H9 (cell line): ENCODE data around the gene BZW1. TPM values are rescaled to one million over a fixed set of nuclear protein-coding genes. Genes with fewer than 3 reads are reported as not detected.

Experiments used
- DNase-seq: peaks from one replicate; pipeline ENCODE4 v3.0.0-alpha.2; 2017
- H2AFZ ChIP-seq: one replicate; pipeline ENCODE4 v1.6.1; 2013; ENCODE audit warnings: mild to moderate bottlenecking, low read length, control low read depth, moderate library complexity
- H2AK5ac ChIP-seq: 2 replicates; pipeline ENCODE4 v1.6.1; 2013; ENCODE audit warnings: low read length, control low read depth, mixed read lengths; ENCODE audit not compliant: insufficient read length
- H2BK120ac ChIP-seq: one replicate; pipeline ENCODE4 v1.6.1; 2013; ENCODE audit warnings: low read depth, mild to moderate bottlenecking, low read length, control low read depth, inconsistent platforms; ENCODE audit not compliant: poor library complexity, severe bottlenecking
- H2BK12ac ChIP-seq: 2 replicates; pipeline ENCODE4 v1.6.1; 2013; ENCODE audit warnings: low read length, control low read depth, mixed read lengths, low read depth; ENCODE audit not compliant: insufficient read length
- H2BK15ac ChIP-seq: 2 replicates; pipeline ENCODE4 v1.6.1; 2013; ENCODE audit warnings: low read depth, low read length, control low read depth
- H2BK20ac ChIP-seq: one replicate; pipeline ENCODE4 v1.6.1; 2013; ENCODE audit warnings: low read depth, mild to moderate bottlenecking, low read length, control low read depth, inconsistent platforms; ENCODE audit not compliant: poor library complexity, severe bottlenecking
- H2BK5ac ChIP-seq: 2 replicates; pipeline ENCODE4 v1.6.1; 2013; ENCODE audit warnings: low read length, control low read depth, mixed read lengths; ENCODE audit not compliant: insufficient read length
- H3K14ac ChIP-seq: 2 replicates; pipeline ENCODE4 v1.6.1; 2013; ENCODE audit warnings: low read length, control low read depth; ENCODE audit not compliant: insufficient read depth
- H3K18ac ChIP-seq: 2 replicates; pipeline ENCODE4 v1.6.1; 2013; ENCODE audit warnings: low read depth, mild to moderate bottlenecking, mixed read lengths, low read length, control low read depth; ENCODE audit not compliant: insufficient read length
- H3K23ac ChIP-seq: 2 replicates; pipeline ENCODE4 v1.6.1; 2013; ENCODE audit warnings: low read length, control low read depth, mixed read lengths, low read depth; ENCODE audit not compliant: insufficient read length
- H3K23me2 ChIP-seq: 2 replicates; pipeline ENCODE4 v1.6.1; 2013; ENCODE audit warnings: low read depth, mild to moderate bottlenecking, mixed read lengths, low read length, control low read depth; ENCODE audit not compliant: insufficient read length, poor library complexity, severe bottlenecking
- H3K27ac ChIP-seq: 2 replicates; pipeline ENCODE4 v1.5.1; 2013; ENCODE audit warnings: low read length, control low read depth, mixed read lengths, low read depth; ENCODE audit not compliant: insufficient read length
- H3K27me3 ChIP-seq: 2 replicates; pipeline ENCODE4 v1.6.1; 2013; ENCODE audit warnings: low read length, control low read depth, inconsistent platforms; ENCODE audit not compliant: insufficient read depth
- H3K4ac ChIP-seq: 2 replicates; pipeline ENCODE4 v1.6.1; 2013; ENCODE audit warnings: low read depth, mild to moderate bottlenecking, control low read depth, inconsistent platforms, low read length, moderate library complexity
- H3K4me1 ChIP-seq: 2 replicates; pipeline ENCODE4 v1.6.1; 2013; ENCODE audit warnings: low read length, control low read depth, inconsistent platforms; ENCODE audit not compliant: insufficient read depth
- H3K4me2 ChIP-seq: 2 replicates; pipeline ENCODE4 v1.6.1; 2013; ENCODE audit warnings: low read length, control low read depth, mixed read lengths; ENCODE audit not compliant: insufficient read length, insufficient read depth
- H3K56ac ChIP-seq: 2 replicates; pipeline ENCODE4 v1.6.1; 2013; ENCODE audit warnings: low read depth, mild to moderate bottlenecking, mixed read lengths, low read length, control low read depth; ENCODE audit not compliant: insufficient read length
- H3K79me1 ChIP-seq: 2 replicates; pipeline ENCODE4 v1.6.1; 2013; ENCODE audit warnings: low read depth, mild to moderate bottlenecking, moderate library complexity, low read length, control low read depth, inconsistent platforms; ENCODE audit not compliant: insufficient read depth, poor library complexity, severe bottlenecking
- H3K79me2 ChIP-seq: 2 replicates; pipeline ENCODE4 v1.6.1; 2013; ENCODE audit warnings: low read length, control low read depth, inconsistent platforms; ENCODE audit not compliant: insufficient read depth
- H3K9ac ChIP-seq: 2 replicates; pipeline ENCODE4 v1.6.1; 2013; ENCODE audit warnings: low read length, control low read depth, mixed read lengths; ENCODE audit not compliant: insufficient read length; ENCODE audit errors: extremely low read depth
- H3K9me3 ChIP-seq: one replicate; pipeline ENCODE4 v1.6.1; 2013; ENCODE audit warnings: low read depth, low read length, inconsistent platforms; ENCODE audit not compliant: control insufficient read depth
- H3T11ph ChIP-seq: one replicate; pipeline ENCODE4 v1.6.1; 2013; ENCODE audit warnings: mild to moderate bottlenecking, low read length, control low read depth, inconsistent platforms
- H4K20me1 ChIP-seq: one replicate; pipeline ENCODE4 v1.6.1; 2013; ENCODE audit not compliant: control insufficient read depth, insufficient read length, insufficient read depth
- H4K5ac ChIP-seq: 2 replicates; pipeline ENCODE4 v1.6.1; 2013; ENCODE audit warnings: low read depth, mild to moderate bottlenecking, mixed read lengths, low read length, control low read depth; ENCODE audit not compliant: insufficient read length
- H4K8ac ChIP-seq: replicated peaks from 2 replicates; pipeline ENCODE4 v1.6.1; 2013; ENCODE audit warnings: low read length, control low read depth, mixed read lengths, low read depth; ENCODE audit not compliant: insufficient read length
- H4K91ac ChIP-seq: 2 replicates; pipeline ENCODE4 v1.6.1; 2013; ENCODE audit warnings: low read depth, mild to moderate bottlenecking, moderate library complexity, mixed read lengths, low read length, control low read depth; ENCODE audit not compliant: insufficient read length
- H3K27ac Mint-ChIP-seq, 3 experiments: 2 replicates in 2 of 3; 3 replicates in 1 of 3; pipeline ENCODE4 v1.8.0; 2020 to 2021; ENCODE audit warnings: mixed read lengths in 3 of 3, mild to moderate bottlenecking in 1 of 3, moderate library complexity in 1 of 3
- H3K27me3 Mint-ChIP-seq: 2 replicates; pipeline ENCODE4 v1.8.0; 2021; ENCODE audit warnings: low read depth, mild to moderate bottlenecking, moderate library complexity, mixed read lengths
- H3K36me3 Mint-ChIP-seq, 3 experiments: 2 replicates in 2 of 3; 3 replicates in 1 of 3; pipeline ENCODE4 v1.8.0; 2020 to 2021; ENCODE audit warnings: low read depth in 3 of 3, mixed read lengths in 3 of 3; ENCODE audit not compliant: insufficient read depth in 1 of 3
- H3K4me1 Mint-ChIP-seq, 2 experiments: 2 replicates each; pipeline ENCODE4 v1.8.0; 2020; ENCODE audit warnings: mixed read lengths in 2 of 2
- H3K4me3 Mint-ChIP-seq, 2 experiments: 2 replicates in 1 of 2; 3 replicates in 1 of 2; pipeline ENCODE4 v1.8.0; 2020 to 2021; ENCODE audit warnings: mild to moderate bottlenecking in 2 of 2, mixed read lengths in 2 of 2, moderate library complexity in 1 of 2
- H3K9me3 Mint-ChIP-seq, 2 experiments: 2 replicates in 1 of 2; 3 replicates in 1 of 2; pipeline ENCODE4 v1.8.0; 2020; ENCODE audit warnings: mild to moderate bottlenecking in 2 of 2, mixed read lengths in 2 of 2, moderate library complexity in 1 of 2
- WGBS: extraction: QIAGEN DNeasy Blood & Tissue Kit; methylation state at CpG from one replicate; pipeline ENCODE4 v1.1.7; 2013; ENCODE audit warnings: missing lambda C conversion rate, low lambda C conversion rate, mixed read lengths; ENCODE audit not compliant: insufficient read length; ENCODE audit errors: extremely low coverage; 5-methylcytosine and 5-hydroxymethylcytosine counted together
- total RNA-seq: library from RNA; stranded (reverse); gene quantifications from 2 replicates; pipeline ENCODE4 v1.2.1, GENCODE V29; 2021
- TF ChIP-seq, protein P1 (sequence below): fragments of 200-600 bp; sonication (generic); conservative IDR thresholded peaks from 3 replicates; pipeline ENCODE4 v1.8.0; 2021; ENCODE audit warnings: antibody characterized with exemption, mild to moderate bottlenecking

The BZW1 gene
- total RNA-seq, 1 experiment from 2014 or later: 370 TPM

DNA sequence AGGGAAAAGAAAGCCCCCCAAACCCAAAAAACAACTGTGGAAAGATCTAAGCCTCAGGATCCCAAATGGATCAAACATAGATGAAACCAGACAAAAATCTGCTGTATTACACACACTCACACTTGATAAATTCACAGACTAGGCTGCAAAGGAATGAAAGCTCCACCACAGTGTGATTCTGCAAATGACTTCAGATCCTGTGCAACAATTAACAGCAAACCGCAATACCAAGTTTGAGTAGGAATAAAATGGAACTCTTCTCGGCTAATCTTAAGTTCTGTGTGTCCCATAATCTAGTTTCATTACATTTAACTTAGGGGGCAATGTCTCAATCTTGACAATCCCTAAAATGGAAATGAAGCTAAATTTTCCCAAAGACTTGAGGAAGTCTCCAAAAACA, 40.9 kb downstream of the BZW1 start:
- no peak overlapping the region for H2BK20ac ChIP-seq
- H3K79me1 ChIP-seq: no peaks in the 10 kb centered on the region
- H3K27me3 ChIP-seq: no peaks in the 10 kb centered on the region
- no peak overlapping the region for H3K23ac ChIP-seq
- no peak overlapping the region for H2BK12ac ChIP-seq
- no peak overlapping the region for H2BK120ac ChIP-seq
- H3K23me2 ChIP-seq: no peaks in the 10 kb centered on the region
- H4K91ac ChIP-seq: no peak overlapping the region
- H3K9me3 ChIP-seq: no peaks in the 10 kb centered on the region
- no peak overlapping the region for H2AFZ ChIP-seq
- no peak overlapping the region for H3K9ac ChIP-seq
- no peaks in the 10 kb centered on the region for H3K4me1 ChIP-seq
- Mint-ChIP-seq H3K9me3 (no peaks in the 10 kb centered on the region), H3K27me3 (no peaks in the 10 kb centered on the region; the same call in 1 of the 2 replicates), H3K4me1 (no peaks in the 10 kb centered on the region), H3K4me3 (no peak overlapping the region), H3K27ac (peak overlapping the region in 2 of 3 experiments; percentile 3 to 65; a peak in 2 of 7 replicates), H3K36me3 (peaks cover 43 to 69% (median 58%) of the 10 kb centered on the region in 3 experiments; a peak in 6 of 7 replicates)
- no peak overlapping the region for H3K27ac ChIP-seq
- H3K79me2 ChIP-seq: no peaks in the 10 kb centered on the region
- no peak for DNase-seq
- no peak overlapping the region for H2BK15ac ChIP-seq
- no peak overlapping the region for H3K56ac ChIP-seq
- H4K8ac ChIP-seq: no peak overlapping the region
- H3K18ac ChIP-seq: no peak overlapping the region
- H2AK5ac ChIP-seq: no peak overlapping the region
- H3K14ac ChIP-seq: no peak overlapping the region
- no peak overlapping the region for H3K4me2 ChIP-seq
- H4K5ac ChIP-seq: no peak overlapping the region
- no CpG with 5 or more reads among the region's 2 CpGs for WGBS
- TF ChIP-seq, protein P1, sequence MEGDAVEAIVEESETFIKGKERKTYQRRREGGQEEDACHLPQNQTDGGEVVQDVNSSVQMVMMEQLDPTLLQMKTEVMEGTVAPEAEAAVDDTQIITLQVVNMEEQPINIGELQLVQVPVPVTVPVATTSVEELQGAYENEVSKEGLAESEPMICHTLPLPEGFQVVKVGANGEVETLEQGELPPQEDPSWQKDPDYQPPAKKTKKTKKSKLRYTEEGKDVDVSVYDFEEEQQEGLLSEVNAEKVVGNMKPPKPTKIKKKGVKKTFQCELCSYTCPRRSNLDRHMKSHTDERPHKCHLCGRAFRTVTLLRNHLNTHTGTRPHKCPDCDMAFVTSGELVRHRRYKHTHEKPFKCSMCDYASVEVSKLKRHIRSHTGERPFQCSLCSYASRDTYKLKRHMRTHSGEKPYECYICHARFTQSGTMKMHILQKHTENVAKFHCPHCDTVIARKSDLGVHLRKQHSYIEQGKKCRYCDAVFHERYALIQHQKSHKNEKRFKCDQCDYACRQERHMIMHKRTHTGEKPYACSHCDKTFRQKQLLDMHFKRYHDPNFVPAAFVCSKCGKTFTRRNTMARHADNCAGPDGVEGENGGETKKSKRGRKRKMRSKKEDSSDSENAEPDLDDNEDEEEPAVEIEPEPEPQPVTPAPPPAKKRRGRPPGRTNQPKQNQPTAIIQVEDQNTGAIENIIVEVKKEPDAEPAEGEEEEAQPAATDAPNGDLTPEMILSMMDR: no peak
- H3T11ph ChIP-seq: no peak overlapping the region
- H2BK5ac ChIP-seq: no peak overlapping the region
- H3K4ac ChIP-seq: no peak overlapping the region
- H4K20me1 ChIP-seq: no peaks in the 10 kb centered on the region
